NCI-H345 (cell line): Measurements from ENCODE around the gene FYB2.
A peak's percentile ranks its signal among the peaks of the same experiment; 100 is the strongest.

Experiments used
- DNase-seq: peaks from one replicate; lab custom pipeline; 2025; lab: John Stamatoyannopoulos, UW

The FYB2 gene

DNA sequence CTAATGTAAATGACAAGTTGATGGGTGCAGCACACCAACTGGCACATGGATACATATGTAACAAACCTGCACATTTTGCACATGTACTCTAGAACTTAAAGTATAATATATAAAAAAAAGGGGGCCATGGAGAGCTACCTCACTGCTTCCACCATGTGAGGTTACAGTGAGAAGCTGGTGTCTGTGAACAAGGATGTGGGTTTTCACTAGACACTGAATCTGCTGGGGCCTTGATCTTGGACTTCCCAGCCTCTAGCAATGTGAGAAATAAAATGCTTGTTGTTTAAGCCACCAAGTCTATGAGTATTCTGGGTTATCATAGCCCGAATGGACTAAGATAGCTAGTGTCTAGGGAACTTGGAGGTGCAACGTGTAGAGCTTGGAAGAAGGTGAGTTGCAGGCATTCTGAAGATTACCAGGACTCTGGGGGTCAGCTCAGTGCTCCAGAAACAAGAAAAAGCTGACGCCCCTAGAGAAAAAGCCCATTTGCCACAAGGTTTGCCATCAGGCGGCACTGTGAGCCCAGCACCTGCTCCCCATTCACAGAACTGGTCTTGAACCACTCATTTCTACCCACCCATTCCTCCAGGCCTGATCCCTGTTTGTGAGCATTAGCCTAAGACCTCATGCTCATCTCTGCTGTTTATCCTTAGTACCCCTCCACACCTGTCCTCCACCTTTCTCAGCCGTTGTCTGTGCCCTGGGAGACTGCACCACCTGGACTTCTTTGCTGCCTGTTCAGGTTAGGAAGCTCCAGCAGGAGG, 15.1 kb upstream of the FYB2 start:
- no peak for DNase-seq

DNA sequence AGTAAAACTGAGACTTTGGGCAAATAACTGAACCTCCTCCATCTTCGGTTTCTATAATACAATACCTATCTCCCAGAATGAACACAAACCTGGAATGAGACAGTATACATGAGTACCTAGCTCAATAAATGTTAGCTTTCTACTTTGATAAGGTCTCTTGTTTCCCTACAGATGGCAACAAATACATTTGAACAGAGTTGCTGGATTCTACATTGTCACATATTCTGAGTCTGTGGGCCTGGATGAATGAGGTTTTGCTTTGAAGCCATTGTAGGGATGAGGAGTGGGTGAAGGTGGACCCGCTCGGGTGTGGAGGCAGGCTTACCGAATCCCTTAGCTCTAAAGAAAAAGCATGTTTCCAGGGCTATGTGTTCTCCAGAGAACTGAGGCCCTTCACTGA, 13.9 kb upstream of the FYB2 start:
- no peak for DNase-seq

GRCh38 chr1:56831871-56832693, 12.9 kb upstream of the FYB2 start:
- DNase-seq: peak; percentile 64

GRCh38 chr1:56830052-56830451, 10.8 kb upstream of the FYB2 start:
- no peak for DNase-seq

DNA sequence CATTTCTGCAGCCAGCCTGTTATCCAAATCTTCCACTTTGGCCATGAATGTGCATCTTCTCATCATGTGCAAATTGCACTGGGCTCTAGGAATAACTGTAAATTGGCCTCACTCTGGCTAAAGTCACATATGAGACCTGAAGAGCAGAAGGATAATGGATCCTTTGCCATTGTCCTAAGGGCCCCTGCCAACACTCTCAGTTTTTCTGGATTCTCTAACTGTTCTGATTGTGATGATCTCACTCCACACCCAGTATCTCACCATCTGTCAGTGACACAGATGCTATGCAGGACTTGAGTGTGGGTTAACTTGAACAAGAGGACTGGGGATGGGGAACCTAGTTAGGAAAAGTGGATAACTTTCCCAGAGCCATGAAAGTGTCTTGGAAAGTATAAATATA, 8.5 kb upstream of the FYB2 start:
- no peak for DNase-seq

GRCh38 chr1:56825436-56825835, 6.2 kb upstream of the FYB2 start:
- DNase-seq: no peak

DNA sequence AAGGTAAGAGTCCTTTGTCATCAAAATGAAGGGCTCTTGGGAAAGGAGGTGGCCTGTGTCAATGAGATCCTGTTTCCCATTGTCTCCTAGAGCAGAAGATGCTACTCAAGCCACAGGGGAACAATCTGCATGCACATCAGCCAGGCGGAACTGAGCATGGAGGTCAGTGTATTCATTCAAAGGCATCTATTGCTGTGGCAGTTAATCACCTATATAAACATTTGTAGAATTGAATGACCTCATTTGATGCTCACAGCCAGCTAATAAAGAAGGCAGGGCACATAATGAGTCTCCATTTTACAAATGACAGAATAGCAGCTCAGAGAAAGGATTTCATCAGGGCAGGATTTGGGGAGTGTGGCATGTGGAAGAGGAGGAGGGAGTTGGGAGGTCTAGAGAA, 5.7 kb upstream of the FYB2 start:
- peak; percentile 86 for DNase-seq

GRCh38 chr1:56824271-56824670, 5.1 kb upstream of the FYB2 start:
- DNase-seq: no peak

DNA sequence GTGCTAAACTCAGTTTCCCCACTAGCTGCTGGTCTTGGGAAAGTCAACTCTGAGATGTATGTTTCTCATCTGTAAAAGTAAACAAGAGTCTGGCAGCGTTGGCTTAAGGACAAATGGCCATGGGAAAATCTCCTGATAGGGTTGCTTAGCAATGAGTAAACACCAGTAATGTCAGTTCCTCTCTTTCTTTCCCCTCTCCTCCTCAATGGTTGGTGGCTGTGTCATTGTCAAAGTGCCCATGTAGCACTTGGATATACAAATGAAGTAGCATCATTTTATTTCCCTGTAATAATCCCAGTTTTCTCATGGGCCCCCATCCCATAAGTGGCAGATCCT, 2.2 kb upstream of the FYB2 start:
- DNase-seq: peak; percentile 54

- peak; percentile 84 for DNase-seq
These were observed 1.7 kb upstream of the FYB2 start for GRCh38 chr1:56820755-56821461.

DNA sequence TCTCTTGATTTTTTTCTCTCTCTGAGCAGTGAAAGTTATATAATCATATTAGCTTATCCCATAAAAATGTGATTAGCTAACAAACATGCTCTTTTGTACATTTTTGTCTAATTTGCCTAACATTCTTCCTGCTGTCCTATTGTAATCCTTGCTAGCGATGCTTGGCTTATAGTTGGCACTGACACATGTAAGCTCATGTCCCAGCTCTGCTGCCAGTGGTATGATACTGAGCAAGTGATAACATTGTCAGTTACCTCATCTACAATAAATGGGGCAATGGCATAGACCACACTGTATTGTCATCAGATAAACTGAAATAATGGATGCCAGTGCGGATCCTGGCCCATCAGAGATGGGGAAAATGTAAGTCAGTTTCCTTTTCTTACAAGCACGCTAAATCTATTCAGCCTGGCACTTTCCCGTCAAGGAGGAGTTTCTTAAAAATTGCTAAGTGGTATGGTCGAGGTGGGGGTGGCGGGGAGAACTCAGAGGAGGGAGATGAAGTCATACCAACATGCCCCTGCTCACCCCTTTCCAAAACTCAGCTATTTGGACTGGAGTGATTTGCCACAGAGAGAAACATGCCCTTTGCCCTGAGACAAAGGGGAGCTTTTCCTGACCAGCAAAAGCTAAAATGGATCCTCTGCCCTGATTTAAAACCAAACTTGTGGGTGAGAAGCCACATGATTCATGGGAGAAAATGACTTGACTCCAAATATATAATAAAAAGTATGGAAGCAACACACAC, 1.3 kb downstream of the FYB2 start:
- no peak for DNase-seq

DNA sequence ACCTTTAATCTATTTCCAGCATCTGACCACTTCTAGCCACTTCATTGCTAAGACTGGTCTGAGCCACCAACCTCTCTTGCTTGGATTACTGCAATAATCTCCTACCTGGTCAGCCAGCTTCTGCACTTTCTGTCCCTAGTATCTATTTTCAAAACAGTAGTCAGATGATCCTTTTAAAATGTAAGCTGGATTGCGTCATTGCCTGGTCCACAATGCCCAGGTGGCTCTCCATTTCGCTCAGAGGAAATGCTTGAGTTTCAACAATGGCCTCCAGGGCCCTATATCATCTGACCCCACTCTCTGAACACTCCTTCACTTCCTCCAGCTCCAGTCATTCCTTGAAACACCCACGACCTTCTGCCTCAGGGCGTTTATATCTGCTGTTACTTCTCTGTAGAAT, 2.3 kb downstream of the FYB2 start:
- DNase-seq: no peak

DNA sequence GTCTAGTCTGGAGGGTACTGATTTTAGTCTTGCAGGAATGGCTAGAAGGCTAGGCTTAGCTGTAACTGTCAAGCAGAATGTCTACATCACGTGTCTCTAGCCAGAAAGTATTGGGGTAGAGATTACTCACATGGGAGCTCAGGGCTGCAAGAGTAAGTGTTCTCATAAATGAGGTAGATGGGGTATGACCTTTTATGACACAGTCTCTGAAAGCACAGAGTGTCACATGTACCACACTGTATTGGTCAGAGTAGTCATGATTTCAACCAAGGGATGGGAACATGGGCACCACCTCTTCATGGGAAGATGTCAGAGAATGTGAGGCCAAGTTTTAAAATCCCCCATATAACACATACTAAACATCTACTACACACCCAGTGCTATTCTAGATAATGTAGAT, 2.9 kb downstream of the FYB2 start:
- no peak for DNase-seq

DNA sequence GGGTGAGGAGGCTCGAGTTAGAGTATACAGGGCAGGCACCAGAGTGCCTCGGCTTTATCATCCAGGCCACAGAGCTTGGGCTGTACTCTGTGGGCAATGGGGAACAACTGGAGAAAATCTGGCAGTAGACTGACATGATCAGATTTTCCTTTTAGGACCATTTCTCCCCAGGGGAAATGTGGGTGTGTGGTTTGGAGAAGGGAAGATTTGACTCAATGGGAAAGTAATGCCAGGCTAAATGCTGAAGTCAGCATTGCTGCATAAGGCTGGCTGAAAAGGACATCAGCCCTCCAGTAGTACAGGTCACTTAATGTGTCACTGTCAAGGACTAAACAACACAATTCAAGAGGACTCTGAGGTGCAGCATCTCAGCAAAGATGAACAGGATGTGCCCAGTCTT, 5.0 kb downstream of the FYB2 start:
- no peak for DNase-seq

DNA sequence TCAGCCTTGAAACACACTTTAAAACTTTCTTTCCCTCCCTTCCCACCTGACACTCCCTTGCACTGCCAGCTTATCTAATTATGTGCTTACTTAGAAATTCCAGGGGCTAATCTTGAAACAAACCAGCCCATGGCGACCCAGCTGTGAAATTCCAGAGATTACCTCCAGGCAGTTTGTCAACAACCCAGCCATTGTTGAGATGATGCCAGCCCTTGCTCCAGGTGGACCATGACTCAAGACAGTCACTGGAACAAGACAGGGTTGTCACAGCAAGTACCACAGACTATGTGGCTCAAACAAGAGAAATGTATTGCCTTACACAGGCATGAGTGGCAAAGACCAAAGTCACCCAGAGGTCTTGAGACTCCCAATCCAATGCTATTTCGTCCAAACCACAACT, 7.9 kb downstream of the FYB2 start:
- DNase-seq: no peak

- DNase-seq: no peak
These were observed 10.8 kb downstream of the FYB2 start for GRCh38 chr1:56808410-56808809.

GRCh38 chr1:56806804-56807203, 12.4 kb downstream of the FYB2 start:
- DNase-seq: no peak

GRCh38 chr1:56803561-56804156, 15.5 kb downstream of the FYB2 start:
- DNase-seq: peak; percentile 30

DNA sequence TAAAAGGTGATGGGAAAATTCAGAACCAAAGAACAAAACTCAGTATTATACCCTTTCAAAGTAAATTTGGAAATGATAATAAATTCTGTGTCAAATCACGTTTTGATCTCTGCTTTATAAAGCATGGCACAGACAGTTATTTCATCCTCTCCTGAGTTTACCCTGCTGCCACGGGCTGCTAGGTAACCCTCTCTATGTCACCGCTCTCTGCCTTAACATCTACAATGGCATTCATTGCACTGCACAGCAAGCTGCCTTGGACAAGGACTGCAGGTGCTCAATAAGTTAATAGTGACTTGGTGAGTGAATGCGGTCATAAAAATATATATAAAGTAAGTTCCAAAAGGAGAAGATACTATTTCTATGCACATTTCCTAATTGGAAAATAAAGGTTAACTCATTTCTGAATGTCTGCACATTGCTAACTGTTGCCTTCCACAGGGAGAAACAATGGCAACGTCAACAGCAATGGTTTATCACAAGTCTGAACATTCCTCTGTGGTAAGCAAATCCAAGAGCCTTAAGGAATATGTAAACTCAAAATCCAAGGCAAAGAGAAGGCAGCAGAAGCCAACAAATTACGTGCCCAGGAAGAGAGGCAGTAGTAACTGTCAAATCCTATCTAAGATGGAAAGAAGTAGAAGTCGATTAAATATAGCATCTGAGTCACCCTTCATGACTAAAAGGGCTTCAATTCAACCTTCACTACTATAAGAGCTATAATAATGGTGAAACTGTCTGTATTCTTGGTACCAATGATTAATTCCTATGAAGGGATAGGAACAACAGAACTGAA, 19.4 kb downstream of the FYB2 start:
- DNase-seq: no peak

DNA sequence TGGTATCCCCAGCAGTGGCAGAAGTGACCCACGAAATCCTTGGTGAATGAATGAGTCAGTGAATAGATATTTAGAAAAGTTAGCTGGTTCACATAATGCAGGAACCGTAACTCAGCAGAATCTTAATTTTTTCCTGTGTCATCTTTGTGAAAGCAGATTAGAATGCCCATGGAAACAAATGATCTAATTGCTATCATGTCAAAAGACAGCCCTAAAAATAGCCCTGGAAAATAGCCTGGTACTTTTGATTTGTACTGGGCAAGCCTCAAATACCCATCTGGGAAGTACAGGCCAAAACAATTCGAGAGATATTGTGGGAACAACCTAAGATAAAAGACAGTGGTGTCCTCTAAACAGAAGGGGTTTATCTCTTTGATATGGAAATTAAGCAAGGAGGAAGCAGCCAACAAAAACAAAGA, 21.1 kb downstream of the FYB2 start:
- DNase-seq: no peak

- peak; percentile 96 for DNase-seq
These were observed 22.0 kb downstream of the FYB2 start for GRCh38 chr1:56797065-56797685.
